ENCODE measurements around the gene DDX41.
"Not testable (repeated sequence)": the region's sequence is repeated elsewhere in the genome, so short reads cannot be mapped to it uniquely, and the experiment has no call there.

The DDX41 gene

GRCh38 chr5:177516601-177517568, at the start of gene DDX41:
TSS of gene DDX41 (minus strand) at chr5:177516961. CDS start at chr5:177516945, 16 bp downstream.
- peak; percentile 97 for DNase-seq

- DNase-seq = no peak
Observed at GRCh38 chr5:177565046-177565445, 48.3 kb upstream of the DDX41 start.

- not testable (repeated sequence) for DNase-seq
Observed at GRCh38 chr5:177559446-177559941, 42.7 kb upstream of the DDX41 start.

- DNase-seq = no peak
Observed at GRCh38 chr5:177557796-177558195, 41.0 kb upstream of the DDX41 start.

- peak; percentile 13 for DNase-seq
Observed at GRCh38 chr5:177557041-177557647, 40.4 kb upstream of the DDX41 start.

- DNase-seq = no peak
Observed at GRCh38 chr5:177555665-177556064, 38.9 kb upstream of the DDX41 start.

- DNase-seq = no peak
Observed at GRCh38 chr5:177555228-177555627, 38.5 kb upstream of the DDX41 start.

- DNase-seq = peak; percentile 97
Observed at GRCh38 chr5:177554474-177555111, 37.8 kb upstream of the DDX41 start, which contains the start of gene FAM193B. TSS of gene FAM193B (minus strand) at chr5:177554563. CDS start at chr5:177554458, 105 bp downstream.

- peak; percentile 56 for DNase-seq
Observed at GRCh38 chr5:177553671-177554429, 37.1 kb upstream of the DDX41 start.

- DNase-seq = no peak
Observed at GRCh38 chr5:177552839-177553455, 36.2 kb upstream of the DDX41 start.

- no peak for DNase-seq
Observed at GRCh38 chr5:177550122-177550521, 33.4 kb upstream of the DDX41 start.

GRCh38 chr5:177548495-177548894, 31.7 kb upstream of the DDX41 start:
- DNase-seq = no peak

- DNase-seq = no peak
Observed at GRCh38 chr5:177547736-177548135, 31.0 kb upstream of the DDX41 start.

- DNase-seq = no peak
Observed at GRCh38 chr5:177546258-177546741, 29.5 kb upstream of the DDX41 start.

GRCh38 chr5:177545487-177546257, 28.9 kb upstream of the DDX41 start:
- DNase-seq = no peak

GRCh38 chr5:177542816-177543465, 26.2 kb upstream of the DDX41 start:
- no peak for DNase-seq

GRCh38 chr5:177540438-177540837, 23.7 kb upstream of the DDX41 start:
- DNase-seq = no peak

GRCh38 chr5:177539411-177539810, 22.6 kb upstream of the DDX41 start:
- no peak for DNase-seq

- no peak for DNase-seq
Observed at GRCh38 chr5:177538876-177539275, 22.1 kb upstream of the DDX41 start.
